Lower leg skin (tissue), 4 donors: ENCODE results near the gene SUN1. TPM values are rescaled to one million over a fixed set of nuclear protein-coding genes. Genes with fewer than 3 reads are reported as not detected.

Source experiments
- DNase-seq, 2 donors: peaks; one replicate each; pipeline ENCODE4 v3.0.0-alpha.2; 2019; ENCODE audit warnings: low spot score in 2 of 2
- H3K4me3 ChIP-seq: fragments of 200-600 bp; sonication (generic); 2 replicates; pipeline ENCODE4 v1.5.1; 2017; ENCODE audit warnings: mild to moderate bottlenecking, low read depth; ENCODE audit not compliant: poor library complexity, severe bottlenecking
- CTCF ChIP-seq, 3 donors: fragments of 450-650 bp; IDR thresholded peaks; one replicate each; pipeline ENCODE4 v1.5.1; 2016; ENCODE audit warnings: antibody characterized with exemption in 3 of 3, mild to moderate bottlenecking in 3 of 3, moderate library complexity in 2 of 3
- POLR2A ChIP-seq, 2 donors: fragments of 450-650 bp; IDR thresholded peaks; one replicate each; pipeline ENCODE4 v1.6.1; 2016 to 2017; ENCODE audit warnings: antibody characterized with exemption in 2 of 2, mild to moderate bottlenecking in 1 of 2, moderate library complexity in 1 of 2
- WGBS, 2 donors: methylation state at CpG; one replicate each; pipeline ENCODE4 v1.1.5; 2018; 5-methylcytosine and 5-hydroxymethylcytosine counted together
- intact Hi-C: fragments of 100-400 bp; cut with DNase I; formaldehyde crosslinking; loops from one replicate; pipeline ENCODE4 v1.15.0; 2023; ENCODE audit warnings: low total_unique reads
- total RNA-seq, 4 donors: library from RNA; depleted of rRNA; stranded (reverse); fragments of >200 nt; gene quantifications; one replicate each; pipeline ENCODE4 v1.1.0, GENCODE V29; 2016

Gene SUN1
- total RNA-seq, 4 donors from 2014 or later: 265 to 429 (median 271) TPM

GRCh38 chr7:895451-896052 is 63.3 kb downstream of the SUN1 start:
- TF ChIP-seq POLR2A (IDR thresholded peaks at IDR 0.05) (no peak), CTCF (IDR thresholded peaks at IDR 0.05) (no peak)
- intact Hi-C loops: no loop called here
- no peak overlapping the region for H3K4me3 ChIP-seq
- DNase-seq: no peak
- 94 to 95% methylated on average over 49 to 52 of the region's 52 CpGs for WGBS, 2 donors

- intact Hi-C loops: no loop called here
- 93 to 95% methylated on average over 32 to 42 of the region's 42 CpGs for WGBS, 2 donors
- DNase-seq: no peak
- H3K4me3 ChIP-seq: no peak overlapping the region
- TF ChIP-seq POLR2A (IDR thresholded peaks at IDR 0.05) (no peak), CTCF (IDR thresholded peaks at IDR 0.05) (no peak)
Observed at GRCh38 chr7:896346-897075, 64.2 kb downstream of the SUN1 start.

GRCh38 chr7:897086-897485 is 64.8 kb downstream of the SUN1 start:
- 83 to 88% methylated on average over 13 to 14 of the region's 14 CpGs for WGBS, 2 donors
- no peak for TF ChIP-seq CTCF (IDR thresholded peaks at IDR 0.05)
- TF ChIP-seq POLR2A (IDR thresholded peaks at IDR 0.05): no peak
- DNase-seq: no peak
- intact Hi-C loops: no loop called here
- no peak overlapping the region for H3K4me3 ChIP-seq

GRCh38 chr7:897771-898376 is 65.6 kb downstream of the SUN1 start:
- WGBS, 2 donors: 57 to 65% methylated on average over 18 to 26 of the region's 27 CpGs
- H3K4me3 ChIP-seq: no peak overlapping the region
- DNase-seq: no peak
- intact Hi-C loops: no loop called here
- TF ChIP-seq POLR2A (IDR thresholded peaks at IDR 0.05): no peak
- no peak for TF ChIP-seq CTCF (IDR thresholded peaks at IDR 0.05)

- no peak for DNase-seq
- H3K4me3 ChIP-seq: no peak overlapping the region
- no peak for TF ChIP-seq POLR2A (IDR thresholded peaks at IDR 0.05)
- TF ChIP-seq CTCF (IDR thresholded peaks at IDR 0.05): no peak
- 70 to 84% methylated on average over 11 to 16 of the region's 18 CpGs for WGBS, 2 donors
- intact Hi-C loops: no loop called here
Observed at GRCh38 chr7:898460-898854, 66.2 kb downstream of the SUN1 start.
